Epithelial cell of esophagus (primary cell): ENCODE data around the gene KCNG4.

ENCODE experiments used
- DNase-seq: peaks from one replicate; pipeline ENCODE4 v3.0.0; 2010; ENCODE audit warnings: low read depth
- H3K4me3 ChIP-seq: 2 replicates; pipeline ENCODE4 v1.5.1; 2011; ENCODE audit warnings: mild to moderate bottlenecking, low read length, control low read depth
- CTCF ChIP-seq: IDR thresholded peaks from 2 replicates; pipeline ENCODE4 v1.5.1; 2011; ENCODE audit warnings: low read depth, mild to moderate bottlenecking, low read length, control low read depth, inconsistent platforms; ENCODE audit not compliant: insufficient read depth; ENCODE audit errors: missing control alignments

Gene KCNG4

GRCh38 chr16:84281074-84281473 lies 41.3 kb upstream of the KCNG4 start:
- DNase-seq, result peak; percentile 24
- H3K4me3 ChIP-seq, result no peak overlapping the region
- TF ChIP-seq CTCF, result no peak

- no peak overlapping the region for H3K4me3 ChIP-seq
- TF ChIP-seq CTCF, result no peak
- DNase-seq, result no peak
Measured at GRCh38 chr16:84279881-84280280, 40.1 kb upstream of the KCNG4 start.

GRCh38 chr16:84278968-84279367 lies 39.2 kb upstream of the KCNG4 start:
- DNase-seq, result no peak
- TF ChIP-seq CTCF, result no peak
- H3K4me3 ChIP-seq, result no peak overlapping the region

- no peak for TF ChIP-seq CTCF
- no peak overlapping the region for H3K4me3 ChIP-seq
- no peak for DNase-seq
Measured at GRCh38 chr16:84278333-84278732, 38.5 kb upstream of the KCNG4 start.

- peak; percentile 60 for DNase-seq
- H3K4me3 ChIP-seq, result no peak overlapping the region
- TF ChIP-seq CTCF, result peak; percentile 88
Measured at GRCh38 chr16:84277244-84277823, 37.5 kb upstream of the KCNG4 start.

GRCh38 chr16:84275585-84276151 lies 35.9 kb upstream of the KCNG4 start:
- no peak for DNase-seq
- H3K4me3 ChIP-seq, result no peak overlapping the region
- no peak for TF ChIP-seq CTCF

- no peak for DNase-seq
- H3K4me3 ChIP-seq, result no peak overlapping the region
- no peak for TF ChIP-seq CTCF
Measured at GRCh38 chr16:84274515-84274914, 34.7 kb upstream of the KCNG4 start.
